ENCODE results near the gene MTG1.

Gene MTG1

GRCh38 chr10:133471300-133472109 lies 77.5 kb downstream of the MTG1 start:
- no peak for DNase-seq

Measured in CD4-positive, alpha-beta T cell treated with Interleukin-10 for 1 hour (primary cell).